Measurements from ENCODE around the gene OLFM1.
A peak's percentile ranks its signal among the peaks of the same experiment; 100 is the strongest.
"Not testable (repeated sequence)": the region's sequence is repeated elsewhere in the genome, so short reads cannot be mapped to it uniquely, and the experiment has no call there.

The OLFM1 gene

DNA sequence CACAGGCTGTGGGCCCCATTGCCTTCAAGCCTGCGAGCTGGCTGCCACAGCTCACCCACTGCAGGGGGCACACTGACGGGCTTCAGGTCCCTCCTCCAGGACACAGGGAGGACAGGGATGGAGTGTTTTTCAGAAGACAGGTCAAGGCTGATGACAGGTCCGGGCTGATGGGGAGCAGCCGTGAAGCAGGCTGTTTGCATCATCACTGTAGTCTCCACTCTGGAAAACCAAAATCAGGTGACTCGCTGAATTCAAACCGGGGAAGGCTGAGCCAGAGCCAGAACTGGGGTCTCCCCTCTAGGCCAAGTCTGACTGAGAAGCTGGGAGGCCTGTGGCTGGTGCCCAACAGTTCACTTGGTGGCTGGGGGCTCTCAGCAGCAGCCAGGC is 48.5 kb downstream of the OLFM1 start:
- DNase-seq = no peak

DNA sequence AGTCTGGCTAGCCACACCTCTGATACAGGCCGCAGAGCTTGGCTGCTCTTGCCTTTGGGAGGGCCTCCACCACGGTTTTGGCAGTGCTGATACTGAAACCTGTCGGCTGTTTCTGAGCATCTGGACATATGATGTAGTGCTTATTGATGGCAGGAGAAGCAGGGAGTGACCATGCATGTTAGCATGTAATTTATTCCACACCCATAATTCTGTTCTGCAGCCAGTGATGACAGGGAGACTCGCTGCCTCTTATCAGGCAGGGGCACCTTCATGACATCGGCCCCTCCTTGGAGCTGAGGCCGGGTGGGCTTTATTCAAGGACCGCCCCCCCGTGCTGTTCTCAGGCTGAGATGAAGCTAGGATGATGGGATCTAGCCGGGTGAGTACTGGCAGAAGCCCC is 49.0 kb downstream of the OLFM1 start:
- DNase-seq = no peak

DNA sequence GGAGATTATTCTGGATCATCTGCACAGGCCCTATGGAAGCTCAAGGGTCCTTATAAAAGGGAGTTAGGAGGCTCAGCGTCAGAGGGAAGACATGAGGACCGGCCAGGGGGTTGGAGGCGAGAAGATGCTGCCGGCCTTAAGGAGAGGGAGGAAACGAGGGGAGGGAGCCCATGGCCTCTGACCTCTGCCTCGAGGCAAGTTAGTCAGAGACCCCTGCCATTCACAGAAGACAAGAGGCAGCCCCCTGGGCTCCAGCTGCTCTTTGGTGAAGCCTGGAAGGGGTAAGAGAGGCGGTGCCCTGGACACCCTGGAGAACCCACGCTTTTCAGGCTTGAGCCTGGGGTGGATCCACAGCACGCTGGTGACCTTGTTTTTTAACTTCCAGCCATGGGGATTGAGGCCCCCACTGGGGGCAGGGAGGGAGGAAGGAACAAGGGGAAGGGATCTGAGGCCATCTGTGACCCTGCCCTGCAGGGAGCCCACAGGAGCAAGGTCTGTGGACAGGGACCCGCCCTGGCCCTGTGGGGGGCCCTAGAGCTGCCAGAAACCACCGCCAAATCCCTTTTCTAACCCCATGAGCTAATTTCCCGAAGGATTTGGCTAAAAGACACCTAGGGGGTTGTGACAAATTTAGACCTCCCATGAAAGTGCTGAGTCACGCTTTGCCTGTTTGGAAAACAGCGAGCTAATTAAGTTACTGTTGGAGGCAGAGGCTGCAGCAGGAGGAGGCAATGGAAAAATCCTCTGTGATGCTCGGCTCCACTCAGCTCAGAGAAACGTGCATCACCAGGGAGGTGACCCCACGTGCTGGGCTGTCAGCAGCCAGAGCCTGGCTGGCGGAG is 49.7 kb downstream of the OLFM1 start:
- DNase-seq = no peak

DNA sequence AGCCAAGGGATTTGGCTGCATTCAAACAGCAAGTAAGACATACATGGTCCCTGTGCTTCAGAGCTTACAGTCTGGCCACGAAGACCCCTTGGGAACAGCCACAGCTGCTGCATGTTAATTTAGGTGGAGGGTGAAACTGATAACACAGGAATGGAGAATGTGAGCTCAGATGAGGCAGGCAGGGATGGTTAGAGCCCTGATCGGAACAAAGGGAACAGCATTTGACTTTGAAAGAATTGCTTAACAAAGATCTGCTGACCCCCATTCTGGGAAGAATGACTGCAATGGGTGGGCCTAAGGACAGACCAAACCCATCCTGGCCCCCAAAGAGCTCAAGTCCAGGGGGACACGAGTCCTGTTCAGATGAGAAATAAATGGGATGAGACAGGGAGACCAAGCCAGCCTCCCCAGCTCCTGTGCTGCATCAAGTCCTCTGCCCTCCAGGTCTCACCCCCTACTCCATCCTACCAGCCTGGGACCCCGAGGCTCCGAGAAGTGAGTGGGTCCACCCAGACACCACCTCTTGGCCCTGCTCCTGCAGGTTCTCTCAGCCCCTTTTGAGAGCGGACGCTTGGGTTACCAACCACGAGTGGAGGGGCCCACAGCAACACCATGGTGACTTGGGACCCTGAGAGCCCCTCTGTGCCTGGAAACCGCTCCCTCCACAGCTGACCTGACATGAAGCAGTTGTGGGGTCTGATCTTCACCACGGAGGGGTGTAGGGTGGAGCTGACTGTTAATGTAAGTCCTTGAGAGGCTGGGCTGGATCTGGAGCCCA is 50.8 kb downstream of the OLFM1 start:
- DNase-seq = no peak

DNA sequence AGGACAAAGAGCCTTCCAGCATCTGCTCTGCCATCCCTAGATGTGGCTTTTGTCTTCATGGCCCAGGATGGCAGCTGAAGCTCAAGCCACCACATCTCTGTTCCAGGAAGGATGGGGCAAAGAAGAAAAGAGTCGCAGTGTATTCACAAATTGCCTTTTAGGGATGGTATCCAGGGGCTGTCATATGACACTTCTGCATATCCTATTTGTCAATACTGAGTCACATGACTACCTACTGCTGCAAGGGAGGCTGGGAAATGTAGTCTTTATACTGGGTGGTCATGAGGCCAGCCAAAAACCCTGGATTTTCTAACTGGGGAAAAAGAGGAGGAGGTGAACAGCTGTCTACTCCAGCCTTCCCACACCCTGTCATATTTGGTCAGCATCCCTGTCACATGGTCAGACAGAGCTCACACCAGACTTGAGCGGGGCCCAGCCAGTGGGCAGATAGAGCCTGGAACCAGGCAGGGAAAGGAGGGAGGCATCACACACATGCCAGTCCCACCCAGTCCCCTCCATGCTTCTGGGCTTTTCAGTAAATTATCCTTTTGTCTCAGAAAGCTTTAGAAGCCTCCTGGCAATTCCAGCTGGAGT is 52.0 kb downstream of the OLFM1 start:
- peak in 1 of 2 experiments; percentile 14 for DNase-seq

DNA sequence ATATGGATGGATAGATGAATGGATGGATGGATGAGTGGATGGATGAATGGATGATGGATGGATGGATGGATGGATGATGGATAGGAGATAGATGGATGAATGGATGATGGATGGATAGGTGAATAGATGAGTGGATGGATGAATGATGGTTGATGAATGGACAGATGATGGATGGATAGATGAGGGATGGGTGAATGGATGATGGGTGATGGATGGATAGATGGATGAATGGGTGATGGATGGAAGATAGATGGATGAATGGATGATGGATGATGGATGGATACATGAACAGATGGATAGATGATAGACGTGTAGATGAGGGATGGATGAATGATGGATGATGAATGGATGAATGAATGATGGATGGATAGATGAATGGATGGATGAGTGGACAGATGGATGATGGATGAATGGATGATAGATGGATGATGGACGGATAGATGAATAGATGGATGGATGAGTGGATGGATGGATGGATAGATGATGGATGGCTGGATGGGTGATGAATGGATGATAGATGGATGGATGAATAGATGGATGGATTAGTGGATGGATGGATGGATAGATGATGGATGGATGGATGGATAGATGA is 53.8 kb downstream of the OLFM1 start:
- no peak for DNase-seq

DNA sequence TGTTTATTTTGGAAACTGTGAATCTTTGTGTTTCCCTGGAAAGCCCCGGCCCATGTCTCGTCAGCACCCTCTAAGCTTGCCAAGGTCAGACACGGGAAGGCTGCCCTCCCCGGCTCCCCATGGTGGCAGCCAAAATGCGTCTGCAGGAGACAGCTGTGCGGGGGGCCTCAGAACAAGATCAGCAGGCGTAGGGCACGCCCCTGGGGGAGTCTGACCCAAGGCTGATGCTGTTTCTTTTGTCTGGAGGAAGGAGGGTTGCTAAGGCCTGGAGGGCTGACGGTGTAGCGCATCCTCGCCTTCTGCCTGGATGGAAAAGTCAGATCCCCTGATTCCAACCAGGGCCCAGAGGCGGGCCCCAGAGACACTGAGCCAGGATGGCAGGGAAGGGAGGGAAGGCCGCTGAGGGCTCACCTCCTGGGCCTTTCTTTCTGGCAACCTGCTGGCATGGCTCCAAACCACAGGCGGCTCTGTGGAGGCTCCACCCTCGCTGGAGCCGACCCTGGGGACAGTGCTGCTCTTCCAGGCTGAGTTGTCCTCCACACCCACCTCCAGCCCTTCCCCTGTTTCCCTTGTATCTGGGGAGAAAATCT is 57.2 kb downstream of the OLFM1 start:
- no peak for DNase-seq

DNA sequence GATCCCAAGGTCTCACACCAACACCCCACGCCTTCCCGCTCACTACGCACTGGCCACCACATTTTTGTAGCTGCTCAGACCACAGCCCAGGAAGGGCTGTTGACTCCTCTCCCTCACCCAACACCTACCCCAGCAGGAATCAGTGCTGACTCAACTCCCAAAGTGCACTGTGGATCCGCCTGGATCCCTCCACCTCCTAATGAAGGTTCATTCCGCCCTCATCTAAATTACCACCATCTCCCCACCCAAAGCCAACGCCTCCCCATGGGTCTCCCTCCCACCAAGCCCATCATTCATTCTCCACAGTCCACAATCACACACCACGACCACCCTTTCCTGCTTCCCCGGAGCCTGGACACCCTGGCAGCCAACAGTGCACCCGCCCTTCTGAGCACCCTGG is 57.8 kb downstream of the OLFM1 start:
- DNase-seq = no peak

DNA sequence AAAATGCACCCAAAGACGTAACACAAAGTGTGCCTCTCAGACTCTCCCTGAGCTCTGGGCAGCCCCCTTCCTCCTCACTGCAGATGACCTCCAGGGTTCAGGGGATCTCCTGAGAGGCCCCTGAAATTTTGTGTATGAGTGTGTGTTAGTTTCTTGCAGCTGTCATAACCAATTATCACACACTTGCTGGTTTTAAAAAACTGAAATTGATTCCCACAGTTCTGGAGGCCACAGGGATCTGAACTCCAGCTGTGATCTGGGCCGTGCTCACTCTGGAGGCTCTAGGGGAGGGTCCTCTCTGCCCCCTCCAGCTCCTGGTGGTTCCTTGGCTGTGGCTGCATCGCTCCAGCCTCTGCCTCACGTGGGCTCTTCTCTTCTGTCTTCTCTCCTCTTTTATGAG is 58.8 kb downstream of the OLFM1 start:
- DNase-seq = no peak

DNA sequence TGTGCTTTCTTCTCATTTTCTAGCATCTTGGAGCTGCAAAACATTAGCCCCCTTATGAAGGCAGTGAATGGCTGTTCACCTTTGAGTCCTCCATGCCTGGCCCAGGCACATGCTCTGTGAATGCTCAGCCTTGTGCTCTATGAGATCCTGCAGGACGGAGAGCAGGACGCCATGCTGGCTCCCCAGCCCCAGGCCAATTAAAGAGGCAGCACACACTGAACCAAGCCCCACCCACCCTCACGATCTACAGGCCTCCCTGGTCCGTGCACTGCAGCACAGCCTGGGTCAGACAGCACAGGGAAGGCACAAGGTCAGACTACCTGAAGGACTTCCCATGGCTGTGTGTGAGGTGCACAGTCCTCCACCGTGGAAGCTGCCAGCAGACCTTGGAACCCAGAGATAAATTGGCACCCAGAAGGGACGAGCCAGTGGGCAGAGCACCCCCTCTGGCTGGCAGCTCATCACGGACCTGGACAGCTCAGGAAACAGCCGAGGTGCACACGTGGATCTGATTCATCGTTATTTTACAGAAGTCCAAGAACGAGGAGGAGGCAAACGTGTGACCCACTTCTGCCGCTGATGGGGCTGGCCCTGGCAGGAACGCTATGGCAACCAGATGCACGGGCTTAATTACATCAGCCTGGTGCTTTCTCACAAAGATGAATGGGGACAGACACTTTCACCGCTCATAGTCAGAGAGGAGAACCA is 59.5 kb downstream of the OLFM1 start:
- no peak for DNase-seq

DNA sequence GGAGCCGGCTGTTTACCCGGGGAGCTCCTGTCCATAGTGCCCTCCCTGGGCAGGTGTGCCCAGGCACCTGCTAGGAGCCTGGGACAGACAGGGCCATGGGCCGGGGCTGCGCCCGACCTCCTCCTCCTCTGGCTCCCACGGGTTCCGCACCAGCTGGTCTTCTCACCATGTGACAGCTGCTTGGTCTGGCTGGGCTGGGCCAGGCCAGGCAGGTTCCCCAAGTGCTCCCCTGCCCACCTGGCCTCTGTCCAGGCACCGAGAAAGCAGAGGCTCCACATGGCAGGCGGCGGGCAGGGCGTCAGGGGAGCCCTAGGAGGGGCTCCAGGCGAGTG is 60.0 kb downstream of the OLFM1 start:
- no peak for DNase-seq

DNA sequence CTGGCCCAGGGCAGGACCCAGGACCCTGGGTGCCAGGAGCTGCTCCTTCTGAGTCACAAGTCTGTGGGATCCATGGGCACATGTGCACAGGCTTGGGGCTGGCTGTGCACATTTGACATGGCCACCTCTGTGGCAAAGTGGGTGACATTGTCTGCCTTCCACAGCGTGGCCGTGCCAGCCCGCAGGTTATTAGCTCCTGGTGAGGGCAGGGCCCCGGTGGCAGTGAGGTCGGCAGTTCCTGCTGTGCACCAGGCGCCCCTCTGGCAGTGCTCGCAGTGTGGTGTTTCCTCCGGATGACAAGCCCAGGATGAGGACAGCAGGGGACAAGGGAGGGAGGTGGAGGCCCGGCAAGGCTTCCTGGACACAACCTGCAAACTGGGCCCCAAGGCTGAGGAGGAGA is 60.5 kb downstream of the OLFM1 start:
- DNase-seq = no peak

DNA sequence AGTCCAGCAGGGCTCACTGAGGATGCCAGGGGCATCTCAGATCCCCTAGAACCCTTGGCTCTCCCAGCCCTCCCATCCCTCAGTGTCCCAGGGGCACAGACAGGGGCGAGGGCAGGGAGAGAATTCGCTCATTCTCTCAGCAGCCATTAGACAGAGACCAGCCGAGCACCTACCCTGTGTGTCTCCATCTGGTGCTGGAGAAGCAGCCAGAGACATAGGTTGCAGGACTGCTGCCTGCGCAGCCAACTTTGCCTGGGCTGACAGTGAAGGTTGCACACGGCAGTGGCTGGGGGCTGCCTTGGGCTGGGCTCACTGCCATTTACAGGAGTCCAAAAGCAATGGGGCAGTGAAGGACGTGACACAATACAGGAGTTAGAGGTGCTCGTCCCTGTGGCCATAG is 60.9 kb downstream of the OLFM1 start:
- DNase-seq = no peak

DNA sequence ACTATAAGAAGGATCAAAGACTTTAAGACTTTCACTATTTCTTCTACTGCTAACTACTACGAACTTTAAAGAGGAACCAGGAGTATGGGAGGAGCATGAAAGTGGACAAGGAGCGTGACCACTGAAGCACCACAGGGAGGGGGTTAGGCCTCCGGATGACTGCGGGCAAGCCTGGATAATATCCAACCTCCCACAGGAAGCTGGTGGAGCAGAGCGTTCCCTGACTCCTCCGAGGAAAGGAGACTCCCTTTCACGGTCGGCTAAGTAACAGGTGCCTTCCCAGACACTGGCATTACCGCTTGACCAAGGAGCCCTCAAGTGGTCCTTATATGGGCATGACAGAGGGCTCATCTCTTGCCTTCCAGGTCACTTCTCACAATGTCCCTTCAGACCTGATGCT is 62.4 kb downstream of the OLFM1 start:
- DNase-seq = not testable (repeated sequence)

DNA sequence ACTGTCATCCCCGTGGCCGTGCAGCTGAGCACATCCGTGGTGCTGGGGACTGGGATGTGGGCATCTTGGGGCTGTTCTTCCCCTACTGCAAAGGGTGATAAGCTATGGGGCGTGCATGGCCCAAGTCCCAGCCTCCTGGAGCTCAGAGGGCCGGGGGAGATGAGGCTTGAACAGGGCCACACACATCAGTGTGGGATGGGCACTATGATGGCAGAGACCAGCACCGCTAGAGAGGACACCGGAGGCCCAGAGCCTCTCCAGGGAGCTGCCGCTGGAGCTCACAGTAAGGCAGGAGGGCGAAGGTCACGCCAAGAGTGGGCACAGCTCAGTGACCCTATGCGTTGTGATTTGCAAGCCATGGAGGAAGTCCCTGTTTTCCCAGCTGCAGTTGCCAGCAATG is 63.5 kb downstream of the OLFM1 start:
- DNase-seq = no peak

DNA sequence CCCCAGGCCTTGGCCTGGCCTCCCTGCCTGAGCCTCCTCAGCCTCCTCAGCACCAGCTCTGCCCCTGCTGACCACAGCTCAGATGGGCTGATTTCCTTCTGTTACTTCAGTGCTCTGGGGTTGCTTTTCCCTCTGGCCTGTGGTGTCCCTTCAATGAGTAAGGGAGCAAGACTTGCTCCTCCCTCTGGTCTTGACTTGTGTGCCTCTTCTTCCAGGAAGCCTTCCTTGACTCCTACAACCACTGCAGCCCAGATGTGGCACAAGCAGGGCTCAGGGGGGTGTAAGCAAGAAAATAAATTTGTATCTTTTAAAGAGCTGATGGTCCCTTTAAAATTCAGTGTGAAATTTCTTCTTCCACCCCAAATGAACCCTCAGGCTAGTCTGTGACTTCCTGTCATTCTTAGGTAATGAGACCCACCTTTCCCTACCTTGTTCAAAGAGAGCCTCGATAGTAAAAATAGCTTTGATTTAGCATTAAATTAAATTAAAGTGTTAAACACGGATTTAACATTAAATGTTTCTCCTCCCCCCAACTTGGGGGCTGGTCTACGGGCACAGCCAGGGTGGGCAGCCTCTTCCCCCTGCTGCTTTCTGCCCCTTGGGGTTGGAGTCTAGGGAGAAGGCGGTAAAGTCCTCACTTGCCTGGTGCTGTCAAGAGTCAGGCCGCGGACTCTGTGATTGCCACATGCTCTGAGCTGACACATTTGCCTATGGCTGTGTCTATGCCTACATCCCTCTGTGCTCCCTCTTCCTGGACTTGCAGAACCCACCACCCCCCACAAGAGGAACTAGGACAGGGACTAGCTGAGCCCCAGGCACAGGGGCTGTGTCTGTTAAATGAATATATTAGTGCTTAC is 64.5 kb downstream of the OLFM1 start:
- DNase-seq = no peak

DNA sequence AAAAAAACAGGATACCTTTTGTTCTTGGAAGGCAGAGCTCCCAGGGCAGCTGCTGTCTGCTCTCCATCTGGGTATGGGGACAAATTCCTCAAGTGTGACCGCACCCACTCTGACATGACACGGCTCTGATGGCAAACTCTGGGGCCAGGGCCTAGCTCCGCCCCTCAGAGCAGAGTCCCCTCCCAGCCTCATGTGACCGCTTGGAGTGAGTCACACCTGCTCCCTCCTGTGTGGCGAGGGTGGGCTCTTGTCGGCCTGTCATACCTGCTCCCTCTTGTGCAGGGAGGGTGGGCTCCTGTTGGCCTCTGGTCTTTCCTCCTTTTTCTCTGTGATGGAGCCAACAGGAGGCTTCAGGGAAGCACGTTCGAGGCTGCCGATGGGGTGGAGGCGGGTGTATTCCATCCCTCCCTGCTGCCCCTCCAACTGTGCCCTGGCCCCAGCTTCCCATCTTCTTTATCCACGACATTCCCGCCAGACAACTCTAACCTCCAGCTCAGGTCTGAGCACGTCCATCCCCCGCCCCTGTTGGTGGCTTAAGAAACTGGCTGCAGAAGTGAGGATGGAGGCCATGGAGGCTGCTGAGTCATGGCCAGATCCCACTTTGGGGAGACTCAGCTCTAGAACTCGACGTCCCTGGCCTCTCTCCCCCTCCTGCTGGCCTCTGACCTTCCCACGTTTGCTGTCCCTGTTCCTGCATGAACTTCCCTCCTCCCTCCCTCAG is 65.3 kb downstream of the OLFM1 start:
- no peak for DNase-seq

DNA sequence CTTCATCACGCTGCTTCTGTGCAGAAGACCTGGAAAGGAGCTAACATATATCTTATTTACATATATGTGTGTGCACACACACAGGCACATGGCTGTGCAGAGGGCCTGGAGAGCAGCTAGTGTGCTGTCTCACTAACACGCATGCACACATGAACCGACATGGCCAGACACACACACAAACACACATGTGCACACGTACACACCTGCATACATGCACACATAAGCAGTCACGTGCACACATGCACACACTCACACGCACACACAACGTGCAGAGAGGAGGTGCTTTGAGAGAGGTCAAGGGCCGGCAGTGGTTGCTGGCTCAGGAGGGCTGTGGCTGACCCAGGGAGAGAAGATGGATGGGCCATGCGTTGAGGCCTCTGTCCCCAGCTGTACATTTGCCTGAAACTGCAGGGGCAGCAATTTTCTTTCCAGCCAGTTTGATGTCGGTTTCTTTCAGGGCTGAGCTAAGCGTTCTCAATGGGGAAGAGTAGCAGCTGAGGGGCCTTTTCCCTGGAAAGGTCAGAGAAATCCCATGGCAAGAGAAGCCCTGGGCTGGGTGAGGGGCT is 66.7 kb downstream of the OLFM1 start:
- DNase-seq = no peak

DNA sequence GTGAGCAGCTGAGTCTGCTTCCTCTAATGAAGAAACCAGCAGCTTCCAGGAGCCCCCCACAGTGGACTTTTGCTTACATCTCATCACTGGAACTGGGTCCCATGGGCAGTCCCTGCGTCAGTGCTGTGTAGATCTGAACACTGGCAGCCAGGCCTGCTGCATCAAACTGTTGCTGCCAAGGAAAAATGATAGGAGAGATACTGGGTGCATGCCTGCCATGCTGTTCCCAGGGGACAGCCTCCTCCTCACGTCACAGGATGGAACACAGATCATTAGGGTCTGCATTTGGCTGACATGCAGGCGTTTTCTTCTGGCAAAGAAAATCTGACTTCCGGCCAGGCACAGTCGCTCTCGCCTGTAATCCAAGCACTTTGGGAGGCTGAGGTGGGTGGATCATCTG is 67.9 kb downstream of the OLFM1 start:
- no peak for DNase-seq
